GM19324 (cell line): Measurements from ENCODE around the gene ERG.

Source experiments
- ATAC-seq: cut with Tn5 transposase; IDR thresholded peaks from one replicate; pipeline ENCODE4 v1.9.1; 2021; ENCODE audit warnings: mild to moderate bottlenecking, moderate library complexity; ENCODE audit not compliant: unreplicated experiment, low FRiP score

Gene ERG

DNA sequence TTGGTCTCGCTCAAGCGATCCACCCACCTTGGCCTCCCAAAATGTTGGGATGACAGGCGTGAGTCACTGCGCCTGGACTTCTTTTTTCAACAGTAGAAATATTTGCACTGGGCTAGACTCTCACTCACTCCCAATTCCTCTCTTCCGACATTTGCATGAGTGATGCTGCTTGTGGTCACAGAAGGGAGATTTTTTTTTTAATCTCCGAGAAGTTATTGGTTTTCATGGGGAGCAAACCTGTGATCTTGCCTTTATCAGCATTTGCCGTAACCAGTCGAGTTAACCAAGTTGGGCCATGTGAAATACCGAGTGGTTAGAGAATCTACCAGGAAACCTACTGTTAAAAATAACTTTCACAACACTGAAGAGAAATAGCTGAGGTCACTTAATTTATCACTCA, 21.1 kb downstream of the ERG start:
- no peak for ATAC-seq

DNA sequence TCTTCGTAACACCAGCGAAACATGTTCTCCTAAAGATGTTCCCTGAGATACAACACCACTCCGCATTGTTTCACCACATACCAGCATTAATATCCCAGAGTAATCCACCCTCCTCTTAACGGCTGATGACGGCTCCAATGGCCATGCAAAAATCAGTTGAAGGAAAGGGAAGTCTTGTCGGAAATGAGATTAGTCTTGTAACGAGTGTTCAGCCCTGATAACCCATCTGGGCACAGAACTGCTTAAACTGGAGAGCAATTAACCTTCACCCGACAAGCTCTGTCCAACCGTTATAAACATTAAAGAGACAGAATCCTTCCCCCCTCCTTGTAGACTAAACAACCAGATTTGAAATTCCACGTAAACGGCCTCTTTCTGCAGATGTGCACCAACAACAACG, 21.9 kb downstream of the ERG start:
- ATAC-seq: no peak

DNA sequence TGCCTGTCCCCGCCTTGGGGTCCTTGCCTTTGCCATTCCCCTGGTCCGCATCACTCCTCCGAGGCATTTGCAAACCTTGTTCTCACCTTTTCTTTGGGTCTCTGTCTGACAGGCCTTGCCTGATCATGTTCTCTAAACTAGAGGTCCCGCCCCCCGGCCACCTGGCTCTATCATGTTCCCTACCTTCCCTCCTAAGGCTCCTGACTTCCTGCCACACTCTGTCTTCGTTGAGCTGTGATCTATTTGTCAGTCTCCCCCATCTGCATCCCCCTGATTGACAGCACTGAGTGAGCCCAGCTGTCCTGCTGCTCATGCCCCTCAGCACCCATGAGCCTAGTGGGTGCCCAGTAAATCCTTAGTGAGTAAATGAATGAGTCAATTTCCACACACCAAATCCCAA, 22.8 kb downstream of the ERG start:
- ATAC-seq: no peak

DNA sequence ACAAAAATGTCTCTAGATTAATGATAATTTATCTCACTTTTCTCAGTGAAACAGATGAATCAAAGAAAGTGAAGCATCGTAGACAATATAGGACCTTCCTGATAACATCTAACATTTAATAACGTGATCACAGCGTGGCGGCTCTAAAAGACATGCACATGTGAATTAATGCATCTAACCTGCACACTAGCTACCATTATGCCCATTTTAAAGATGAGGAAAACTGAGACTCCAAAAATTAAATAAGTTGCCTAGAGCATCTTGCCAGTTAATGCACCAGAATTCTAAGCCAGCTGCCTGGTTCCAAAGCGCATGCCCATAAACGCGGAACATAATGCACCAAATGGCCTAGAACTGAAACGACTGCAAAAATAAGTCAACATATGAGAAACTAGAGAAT, 23.5 kb downstream of the ERG start:
- ATAC-seq: no peak

DNA sequence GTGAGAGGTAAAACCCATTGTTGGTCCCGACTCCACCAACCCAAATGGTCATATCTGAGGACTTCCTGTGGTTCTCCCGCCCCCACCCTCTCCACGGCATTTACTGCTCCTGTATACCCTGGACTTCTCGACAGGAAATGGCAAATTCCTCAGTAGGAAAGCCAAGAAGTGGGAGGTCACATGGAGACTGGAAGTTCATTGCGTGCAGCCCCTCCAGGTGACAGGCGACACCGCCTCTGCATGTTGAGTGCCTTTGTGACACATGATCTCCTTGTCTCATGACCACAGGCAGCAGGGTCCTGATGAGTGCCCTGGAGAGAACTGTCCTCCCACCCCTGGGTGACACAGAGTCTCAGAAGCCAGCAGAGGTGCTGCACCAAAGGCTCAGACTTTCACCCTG, 24.2 kb downstream of the ERG start:
- ATAC-seq: no peak

DNA sequence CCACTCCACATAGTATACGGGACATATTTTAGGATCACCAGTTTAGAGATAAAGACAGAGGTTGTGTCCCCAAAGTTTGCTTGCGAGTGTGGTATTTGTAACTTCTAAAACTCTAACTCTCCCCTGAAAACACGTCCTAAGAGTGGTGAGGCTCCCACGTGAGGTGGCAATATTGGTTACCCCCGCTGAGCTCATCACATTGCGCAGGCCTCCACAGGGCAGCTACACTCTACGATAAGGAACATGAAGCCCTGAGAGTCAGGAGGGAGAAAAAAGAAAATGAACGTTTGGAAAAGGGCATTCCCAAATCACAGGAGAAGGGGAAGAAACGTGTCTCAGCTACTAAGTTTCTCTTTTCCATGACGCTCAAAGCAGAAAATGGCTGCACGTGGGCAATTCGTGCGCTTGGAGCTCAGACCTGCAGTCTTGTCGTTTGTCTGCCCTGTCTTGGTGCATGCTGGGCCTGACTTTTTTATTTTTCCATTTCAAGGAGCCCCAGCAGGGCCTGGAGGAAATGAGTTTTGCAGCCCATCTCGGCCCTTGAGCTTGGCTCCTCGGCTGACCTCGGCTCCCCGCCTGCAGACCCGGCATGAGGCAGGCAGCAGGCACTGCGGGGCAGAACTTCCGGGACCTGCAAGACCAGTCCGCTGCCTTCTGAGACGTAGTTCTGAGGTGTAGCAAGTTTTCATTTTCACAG, 25.7 kb downstream of the ERG start:
- ATAC-seq: no peak

DNA sequence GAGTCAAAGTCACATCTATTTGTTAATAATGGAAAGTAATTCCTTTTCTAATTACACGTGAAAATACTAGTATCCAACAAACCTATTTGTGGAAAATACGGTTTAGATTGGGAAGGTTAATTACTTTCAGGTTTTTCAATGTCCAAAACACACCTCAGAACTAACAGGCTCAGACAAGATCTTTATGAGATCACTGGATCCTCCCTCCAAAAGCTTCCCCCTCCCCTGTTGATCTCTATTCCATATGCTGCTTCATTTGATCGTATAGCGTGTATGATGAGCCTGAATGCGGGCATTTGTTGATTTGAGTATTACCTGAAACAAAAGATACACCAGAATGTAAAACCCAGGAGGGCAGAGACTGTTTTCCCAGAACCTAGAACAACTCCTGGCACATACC, 26.5 kb downstream of the ERG start:
- ATAC-seq: no peak

DNA sequence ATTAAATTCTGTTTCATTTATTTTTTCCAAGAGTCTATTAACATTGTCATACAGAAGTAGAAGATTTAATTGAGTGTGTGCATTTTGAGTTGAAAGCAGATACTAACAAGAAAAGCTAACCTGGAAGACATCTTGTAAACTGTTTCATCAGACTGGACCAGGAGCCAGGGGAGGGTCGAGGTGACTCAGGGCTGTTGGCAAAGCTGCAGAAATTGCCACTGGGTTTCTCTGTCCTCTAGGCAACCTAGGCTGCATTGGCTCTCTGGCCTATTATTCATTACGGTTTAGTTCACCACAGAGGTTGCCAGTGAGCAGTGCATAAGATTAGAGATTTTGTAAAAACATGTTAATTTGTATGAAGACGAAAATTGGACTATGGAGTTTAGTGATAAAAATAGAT, 27.5 kb downstream of the ERG start:
- no peak for ATAC-seq

DNA sequence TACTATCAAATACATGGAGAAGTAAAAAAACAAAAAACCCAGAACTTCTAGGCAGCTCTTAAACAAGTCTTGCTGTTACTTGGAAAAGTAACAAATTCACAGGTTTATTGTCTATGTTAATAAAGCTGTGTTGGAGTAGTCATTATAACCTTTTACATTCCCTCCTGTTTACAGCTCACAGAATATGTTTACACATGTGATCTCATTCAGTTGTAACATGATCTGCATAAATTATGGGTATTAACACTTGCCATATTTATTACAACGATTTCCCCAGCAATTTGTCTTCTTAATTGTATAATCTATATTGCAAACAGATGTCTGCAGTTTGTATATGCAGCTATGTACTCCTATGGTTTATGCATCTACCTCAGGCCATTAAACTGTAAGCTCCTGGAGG, 28.6 kb downstream of the ERG start:
- ATAC-seq: no peak

DNA sequence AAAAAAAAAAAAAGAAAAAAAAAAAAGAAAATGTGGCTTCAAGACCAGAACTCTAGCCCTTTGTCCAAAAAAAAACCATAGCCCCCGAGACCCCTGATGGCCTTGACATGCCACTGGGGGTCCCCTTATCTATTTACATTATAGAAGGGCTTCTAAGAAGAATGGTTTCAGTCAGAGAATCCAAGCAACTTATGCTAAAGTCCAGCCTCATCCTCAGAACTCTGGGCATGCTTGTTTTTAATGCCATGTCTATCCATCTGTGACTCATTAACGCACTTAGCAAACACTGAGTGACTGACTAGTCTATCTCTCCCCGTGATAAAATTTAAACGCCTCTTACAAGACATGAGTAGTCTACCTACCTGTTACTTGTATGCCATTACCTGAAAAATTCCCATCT, 29.3 kb downstream of the ERG start:
- ATAC-seq: no peak

DNA sequence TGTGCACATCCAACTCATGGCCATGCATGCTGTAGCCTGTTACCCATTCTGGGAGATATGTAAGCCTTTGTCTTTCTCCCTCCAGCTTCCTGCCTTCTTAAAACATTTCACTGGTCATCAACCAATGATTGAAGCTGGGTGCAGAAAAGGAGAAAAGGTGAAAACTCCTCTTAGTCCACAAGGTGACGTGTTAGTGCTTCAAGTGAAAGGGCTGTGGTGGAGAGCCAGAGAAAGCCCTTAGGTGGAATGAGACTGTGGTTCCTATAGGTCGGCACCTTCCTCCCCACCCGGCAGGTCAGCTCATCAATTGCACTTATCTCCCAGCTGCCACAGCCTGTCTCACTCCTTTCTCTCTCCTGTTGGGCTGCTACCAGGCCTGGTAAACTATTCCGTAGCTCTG, 30.4 kb downstream of the ERG start:
- no peak for ATAC-seq

DNA sequence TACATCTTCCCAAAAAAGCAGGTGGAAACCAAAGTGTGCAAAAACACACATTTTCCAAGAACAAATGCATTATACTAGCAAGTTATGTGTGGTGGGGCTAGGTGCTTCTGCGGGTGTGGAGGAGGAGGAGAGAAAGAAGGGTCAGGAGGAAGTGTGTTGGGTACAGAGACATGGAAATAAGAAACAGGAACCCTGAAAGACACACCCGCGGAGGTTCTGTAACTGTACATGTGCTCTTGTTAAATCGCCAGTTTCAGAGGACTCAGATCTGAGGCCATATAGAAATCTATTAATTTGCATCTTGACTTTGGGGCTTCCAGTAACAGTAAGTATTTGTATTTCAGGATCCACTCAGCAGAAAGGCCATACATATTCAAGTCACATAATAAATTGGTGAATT, 30.9 kb downstream of the ERG start:
- no peak for ATAC-seq

DNA sequence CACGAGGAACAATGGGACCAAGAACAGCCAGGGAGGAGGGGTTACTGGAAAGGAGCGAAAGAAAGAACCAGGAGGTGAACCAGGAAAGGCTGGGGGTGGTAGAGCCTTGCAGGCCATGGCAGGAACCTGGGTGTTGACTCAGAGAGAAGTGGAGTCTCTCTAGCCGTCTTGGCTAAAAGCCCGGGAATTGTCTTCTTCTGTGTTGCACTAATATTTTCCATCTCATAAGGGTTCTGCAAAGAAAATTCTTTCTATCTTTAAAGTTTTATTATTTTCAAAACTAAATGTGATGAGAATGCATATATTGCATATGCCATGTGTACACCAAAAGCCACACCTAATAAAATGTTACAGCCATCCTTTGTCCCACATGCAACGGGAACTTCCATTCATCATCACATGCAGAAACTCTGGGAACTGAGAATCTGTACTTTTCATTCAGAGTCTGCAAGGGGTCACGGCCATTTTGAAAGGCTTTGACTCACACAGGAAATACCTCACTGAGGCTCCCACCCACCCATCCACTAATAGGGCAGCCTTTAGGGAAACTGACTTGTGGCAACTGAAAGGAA, 38.0 kb downstream of the ERG start:
- ATAC-seq: no peak

DNA sequence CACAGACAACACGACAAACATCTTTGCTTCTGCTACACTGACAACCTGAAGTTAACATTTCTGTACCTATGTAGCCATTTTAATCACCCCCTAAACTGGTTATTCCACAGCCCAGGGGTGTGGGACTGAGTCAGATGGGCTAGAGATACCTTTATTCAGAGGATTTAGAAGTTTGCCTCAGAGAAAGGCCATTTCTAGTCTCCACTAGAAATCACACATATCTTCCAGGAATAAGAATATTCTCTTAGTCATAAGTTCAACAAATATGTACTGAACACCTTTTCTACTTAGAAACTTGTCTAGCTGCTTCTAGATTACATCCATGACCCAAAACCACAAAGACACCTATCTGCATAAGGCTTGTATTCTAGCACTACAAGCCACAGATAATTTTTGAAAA, 38.8 kb downstream of the ERG start:
- no peak for ATAC-seq

DNA sequence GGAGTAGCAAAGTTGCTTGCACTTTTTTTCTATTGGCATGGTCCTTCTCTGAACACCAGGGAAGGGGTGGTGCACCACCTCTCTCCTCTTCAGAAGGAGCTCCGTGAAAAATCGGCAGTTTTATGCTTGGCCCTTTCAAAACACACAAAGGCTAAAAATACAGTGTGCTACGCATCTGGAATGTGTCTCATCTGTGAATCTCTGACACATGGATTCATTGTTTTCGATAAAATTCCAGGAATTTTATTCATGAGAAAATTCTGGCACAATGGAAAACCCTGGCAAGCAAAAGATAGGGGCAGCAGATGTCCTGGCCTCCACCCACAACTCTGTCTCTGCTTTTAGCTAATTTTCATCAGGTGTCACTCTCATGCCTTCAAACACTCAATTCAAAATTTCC, 42.9 kb downstream of the ERG start:
- ATAC-seq: no peak

DNA sequence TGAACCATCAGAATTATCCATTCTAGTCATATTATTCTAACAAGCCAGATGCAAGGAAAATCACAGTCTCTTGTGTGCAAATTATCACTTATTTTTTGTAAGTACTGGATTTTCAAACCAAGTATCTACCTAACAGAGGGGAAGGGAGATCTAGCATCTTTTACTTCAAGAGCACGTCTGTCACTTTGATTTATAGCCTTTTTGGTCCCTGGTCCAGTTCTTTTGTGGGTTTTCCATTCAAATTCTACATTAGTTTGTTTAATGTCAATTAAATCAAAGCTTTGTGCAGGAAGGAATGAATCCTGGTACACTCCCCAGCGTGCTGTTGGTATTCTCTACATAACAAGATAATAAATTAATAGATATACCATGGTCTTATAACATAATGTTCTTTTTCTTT, 43.6 kb downstream of the ERG start:
- no peak for ATAC-seq

DNA sequence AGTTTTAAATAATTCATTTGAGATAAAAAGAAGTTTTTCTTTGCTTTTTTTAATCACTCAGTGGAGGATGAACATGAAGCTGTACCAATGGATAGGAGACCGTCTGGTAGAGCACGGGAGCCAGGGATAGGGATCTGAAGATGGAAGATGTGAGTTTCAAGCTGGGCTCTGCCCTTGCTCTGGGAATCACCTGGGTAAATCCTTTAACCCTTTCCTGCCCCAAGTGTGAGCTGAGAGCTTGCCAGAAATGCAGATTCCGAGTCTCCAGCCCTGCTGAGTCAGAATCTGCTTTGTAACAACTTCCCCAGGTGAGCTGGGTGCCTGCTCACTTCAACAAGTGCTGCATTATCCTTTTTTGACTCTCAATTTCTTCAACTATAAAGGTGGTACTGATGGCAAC, 44.1 kb downstream of the ERG start:
- ATAC-seq: no peak

DNA sequence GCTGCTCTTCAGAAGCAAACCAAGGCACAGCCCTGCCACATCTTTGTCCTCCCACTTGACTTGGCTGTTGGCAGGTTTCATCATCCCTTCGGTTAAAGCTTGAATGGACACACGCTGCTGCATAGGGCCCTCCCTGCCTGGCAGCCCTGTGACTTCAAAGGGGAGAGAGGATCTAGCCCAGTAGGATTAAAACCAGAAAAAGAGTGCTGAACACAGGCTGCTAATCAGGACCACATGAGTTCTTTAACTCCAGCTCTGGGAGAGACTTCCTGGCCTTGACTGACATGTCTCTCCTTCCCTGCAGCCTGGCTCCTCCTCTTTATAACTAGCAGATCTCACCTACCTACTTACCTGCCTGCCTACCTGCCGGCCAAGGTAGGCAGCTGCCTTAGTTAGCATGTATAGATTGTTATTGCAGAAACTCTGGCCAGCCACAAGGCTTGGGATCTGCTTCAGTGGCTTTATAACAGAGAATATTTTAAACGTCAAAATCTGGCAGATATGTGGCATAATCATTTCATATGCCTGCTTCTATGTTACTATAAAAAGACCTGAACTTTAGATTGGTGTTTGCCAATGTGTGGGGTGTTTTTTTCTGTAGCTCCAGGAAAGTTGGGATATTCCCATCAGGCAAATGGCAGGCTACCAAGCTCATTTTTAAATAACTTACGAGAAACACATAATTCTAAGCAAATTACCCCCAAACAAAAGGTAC, 49.4 kb downstream of the ERG start:
- ATAC-seq: no peak

DNA sequence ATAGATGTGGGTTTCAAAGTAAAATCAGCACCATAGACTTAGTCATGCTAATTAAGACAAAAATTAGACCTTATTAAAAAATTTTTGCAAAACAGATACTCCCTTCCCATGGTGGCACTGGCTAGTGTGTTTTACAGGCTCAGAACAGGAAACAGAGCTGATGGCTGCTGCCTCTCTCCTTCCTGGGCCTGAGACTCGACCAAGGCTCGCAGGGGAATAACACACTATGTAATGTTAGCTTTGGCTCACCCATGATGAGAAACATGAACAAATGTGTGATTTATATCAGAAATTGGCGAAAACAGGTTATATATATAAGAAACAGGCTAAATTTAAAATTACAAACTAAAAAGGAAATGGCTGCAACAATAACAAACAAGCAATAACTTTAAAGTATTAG, 50.7 kb downstream of the ERG start:
- ATAC-seq: no peak

DNA sequence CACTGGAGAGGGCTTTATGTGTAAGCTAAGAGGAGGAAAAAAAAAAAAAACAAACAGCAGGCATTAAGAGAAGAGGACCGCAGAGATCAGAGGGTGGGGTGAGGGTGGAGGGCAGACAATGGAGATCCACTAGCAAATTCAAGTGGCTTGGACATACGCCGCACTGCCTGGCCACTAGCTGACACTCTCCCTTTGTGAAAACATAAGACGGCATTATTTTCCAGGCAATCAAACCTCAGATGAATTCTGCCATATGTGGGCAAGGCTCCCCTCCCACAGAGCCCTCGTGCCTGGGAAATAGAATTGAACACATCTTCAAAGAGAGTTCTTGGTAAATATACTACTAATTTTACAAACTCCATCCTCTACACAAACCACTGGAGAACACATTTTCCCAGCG, 53.6 kb downstream of the ERG start:
- no peak for ATAC-seq

DNA sequence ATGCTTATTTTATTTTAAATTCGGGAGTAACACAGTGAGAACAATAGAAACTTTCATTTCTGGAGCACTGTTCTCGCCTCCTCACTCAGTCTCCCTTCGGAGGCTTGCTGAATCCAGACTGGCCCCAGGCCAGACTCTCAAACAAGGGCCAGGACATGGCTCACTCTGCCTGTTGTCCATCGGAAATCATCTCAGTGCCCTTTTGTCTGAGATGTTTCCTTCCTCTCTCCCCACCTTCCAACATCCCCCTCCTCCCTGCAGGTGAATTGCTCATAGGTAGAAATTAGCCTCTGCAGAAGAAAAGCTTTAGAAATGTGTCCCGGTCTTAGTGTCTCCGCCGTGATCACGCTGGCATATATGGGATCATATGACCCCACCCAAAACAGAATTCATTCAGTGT, 55.2 kb downstream of the ERG start:
- ATAC-seq: no peak

DNA sequence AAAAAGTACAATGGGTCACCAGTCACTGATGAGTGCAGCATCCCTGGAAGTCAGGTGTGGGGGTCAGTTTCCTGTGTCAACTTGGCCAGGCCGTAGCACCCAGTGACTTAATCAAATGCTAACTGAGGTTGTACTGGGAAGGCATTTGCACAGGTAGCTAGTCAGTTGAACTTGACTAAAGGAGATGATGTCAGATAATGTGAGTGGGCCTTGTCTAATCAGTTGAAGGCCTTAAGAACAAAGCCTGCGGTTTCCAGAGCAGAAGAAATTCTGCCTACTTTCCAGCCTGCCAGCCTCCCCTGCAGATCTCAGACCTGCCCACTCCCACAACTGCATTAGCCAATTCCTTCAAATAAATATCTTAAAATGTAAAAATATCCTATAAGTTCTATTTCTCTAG, 57.1 kb downstream of the ERG start:
- no peak for ATAC-seq
